ENCODE results near the gene NCKAP1.
"Not testable (repeated sequence)": the region's sequence is repeated elsewhere in the genome, so short reads cannot be mapped to it uniquely, and the experiment has no call there.

Gene NCKAP1

DNA sequence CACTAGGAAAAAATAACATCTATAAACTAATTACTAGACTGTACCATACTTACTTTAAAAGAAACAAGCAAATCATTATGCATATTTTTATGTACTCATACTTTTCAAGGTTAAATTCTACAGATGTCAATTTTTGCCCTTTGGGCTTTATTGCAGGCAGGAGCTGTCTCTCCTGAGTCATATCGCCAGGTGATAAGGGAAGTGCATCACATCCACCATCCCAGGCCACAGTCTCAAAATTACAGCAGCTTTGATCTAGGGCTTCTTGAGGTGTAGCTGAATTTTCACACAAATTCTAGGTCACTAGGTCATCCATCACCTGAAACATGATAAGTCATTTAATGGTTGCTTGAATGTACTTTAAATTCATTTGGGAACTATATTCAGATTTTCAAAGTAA, 133.4 kb downstream of the NCKAP1 start:
- DNase-seq = no peak

DNA sequence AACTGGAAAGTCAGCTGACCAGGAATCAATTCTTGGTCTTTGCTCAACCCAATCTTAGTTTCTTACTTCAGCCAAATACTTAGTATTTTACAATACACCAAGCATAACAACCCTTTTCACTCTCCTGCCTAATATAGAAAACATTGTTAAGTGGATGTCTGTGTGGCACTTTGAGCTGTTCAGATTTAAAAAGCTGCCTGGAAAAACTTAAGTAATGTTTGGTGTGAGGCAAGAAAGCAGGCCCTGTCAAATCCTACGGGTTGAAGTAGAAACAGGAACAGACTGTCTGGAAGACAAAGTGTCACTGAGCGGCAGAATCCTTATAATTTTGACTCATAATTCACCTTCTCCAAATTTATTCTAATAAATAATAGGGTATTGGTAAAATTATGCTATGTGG, 134.7 kb downstream of the NCKAP1 start:
- DNase-seq = no peak

DNA sequence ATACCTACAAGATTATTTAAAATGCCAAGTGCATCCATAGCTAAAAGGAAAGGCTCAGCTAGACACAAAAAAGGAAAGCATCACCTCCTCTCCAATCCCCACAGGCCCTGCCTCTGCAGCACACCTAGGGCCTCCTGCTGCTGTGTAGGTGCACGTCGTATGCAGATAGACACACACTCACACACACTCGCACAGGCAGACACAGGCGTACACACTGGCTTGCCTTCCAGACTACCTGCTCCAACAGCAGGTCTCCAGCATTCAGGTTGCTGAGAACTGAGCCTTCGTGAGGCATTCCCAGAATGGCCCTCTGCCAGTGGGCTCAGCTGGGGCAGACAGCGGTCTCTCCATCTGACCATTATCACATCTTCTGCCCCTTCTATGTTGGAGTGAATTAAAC, 136.5 kb downstream of the NCKAP1 start:
- DNase-seq = no peak

DNA sequence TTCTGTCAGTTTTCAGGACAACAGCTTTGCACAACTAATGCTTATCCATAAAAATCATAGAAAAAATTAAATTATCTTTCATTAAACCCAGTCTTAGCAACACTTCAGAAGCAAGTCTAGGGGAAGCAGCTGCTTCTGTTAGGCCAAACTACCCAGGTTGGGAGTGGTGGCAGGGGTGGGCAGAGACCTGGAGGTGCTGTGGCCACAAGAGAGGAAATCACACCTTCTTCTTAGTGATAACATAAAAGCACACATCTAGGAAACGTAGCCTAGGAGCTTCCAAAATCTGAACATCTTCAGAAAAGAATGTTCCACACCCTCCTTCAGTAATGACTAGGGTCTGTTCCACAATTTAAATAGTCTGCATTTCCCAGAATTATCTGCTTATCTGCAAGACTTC, 139.5 kb downstream of the NCKAP1 start:
- no peak for DNase-seq

DNA sequence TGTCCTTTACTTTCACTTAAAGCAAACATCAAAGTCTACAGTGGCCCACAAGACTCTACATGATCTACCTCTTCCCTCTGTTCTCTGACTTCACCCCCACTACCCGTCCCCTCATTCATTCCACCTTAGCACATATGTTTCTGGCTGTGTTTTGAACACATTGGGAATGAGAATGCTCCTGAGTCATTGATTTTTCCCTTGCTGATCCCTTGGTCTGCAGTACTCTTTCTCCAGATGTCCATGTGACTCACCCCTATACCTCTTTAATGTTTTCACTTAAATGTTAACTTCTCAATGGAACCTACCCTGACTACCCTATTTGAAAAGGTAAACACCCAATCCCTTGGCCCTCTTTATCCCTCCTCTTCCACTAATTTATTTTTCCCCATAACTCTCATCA, 141.1 kb downstream of the NCKAP1 start:
- DNase-seq = no peak

DNA sequence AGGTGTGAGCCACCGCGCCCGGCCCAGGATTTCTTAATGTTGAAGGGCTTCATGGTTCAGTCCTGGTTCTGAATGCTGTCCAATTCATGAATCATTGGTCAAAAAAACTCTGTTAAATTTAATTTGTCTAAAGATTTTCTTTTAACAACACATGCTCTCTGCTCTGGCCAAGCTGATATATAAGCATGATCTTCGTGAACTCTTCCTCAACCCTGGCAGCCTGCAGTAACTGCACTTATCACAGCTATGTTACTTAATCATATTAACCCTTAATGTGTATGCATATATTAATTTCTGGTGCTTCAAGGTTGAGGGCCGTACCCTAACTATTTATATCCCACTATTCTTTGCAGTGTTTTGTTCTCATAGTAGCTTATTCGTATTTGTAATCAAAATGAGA, 142.5 kb downstream of the NCKAP1 start:
- no peak for DNase-seq

DNA sequence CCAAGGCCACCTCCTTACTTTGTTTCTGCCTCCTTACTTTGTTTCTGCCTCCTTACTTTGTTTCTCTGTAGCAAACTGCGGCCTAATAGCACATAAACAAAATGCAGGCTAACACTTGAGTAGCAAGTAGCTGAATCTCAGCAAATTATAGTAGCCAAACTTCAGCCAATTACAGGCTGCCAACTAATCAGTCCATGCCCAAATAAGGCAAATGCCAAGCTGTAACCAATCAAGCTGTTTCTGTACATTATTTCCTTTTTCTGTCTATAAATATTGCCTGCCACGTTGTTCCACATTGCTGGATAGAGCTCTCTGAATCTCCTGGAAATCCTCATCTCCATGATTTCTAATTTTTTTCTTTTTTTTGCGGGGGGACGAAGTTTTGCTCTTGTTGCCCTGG, 143.1 kb downstream of the NCKAP1 start:
- DNase-seq = no peak

DNA sequence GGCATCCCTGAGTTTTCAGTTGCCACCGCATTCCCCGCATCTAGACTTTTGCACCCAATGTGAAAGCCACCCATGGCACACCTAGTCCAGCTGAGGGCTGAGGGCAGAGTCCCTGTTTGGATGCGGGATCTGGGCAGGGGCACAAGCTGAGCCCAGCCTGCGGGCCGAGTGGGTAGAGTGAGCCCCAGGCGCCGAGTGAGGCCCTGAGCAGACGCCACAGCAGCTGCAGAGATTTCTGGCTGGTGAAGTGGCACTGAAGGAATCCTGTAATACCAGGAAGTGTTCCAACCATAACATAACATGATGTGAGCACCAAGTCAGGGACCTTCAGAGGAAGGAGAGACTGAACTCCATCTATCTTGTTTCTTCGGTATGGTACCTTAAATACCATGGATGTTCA, 144.1 kb downstream of the NCKAP1 start:
- DNase-seq = no peak

DNA sequence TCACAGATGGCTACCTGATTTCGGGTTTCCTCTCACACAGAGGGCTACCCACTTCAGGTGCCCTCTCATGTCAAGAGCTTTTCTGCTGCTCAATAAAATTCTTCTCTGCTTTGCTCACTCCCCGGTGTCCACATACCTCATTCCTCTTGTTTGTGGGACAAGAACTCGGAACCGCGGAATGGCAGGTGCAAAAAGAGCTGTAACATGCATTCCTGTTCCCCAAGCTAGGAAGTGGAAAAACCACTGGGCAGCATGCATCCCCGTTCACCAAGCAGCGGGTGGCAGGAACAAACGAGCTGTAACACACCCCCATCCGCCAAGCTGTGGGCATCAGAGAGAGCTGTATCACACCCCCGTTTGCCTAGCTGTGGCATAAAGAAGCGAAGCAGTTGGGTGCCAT, 144.6 kb downstream of the NCKAP1 start:
- DNase-seq = no peak

DNA sequence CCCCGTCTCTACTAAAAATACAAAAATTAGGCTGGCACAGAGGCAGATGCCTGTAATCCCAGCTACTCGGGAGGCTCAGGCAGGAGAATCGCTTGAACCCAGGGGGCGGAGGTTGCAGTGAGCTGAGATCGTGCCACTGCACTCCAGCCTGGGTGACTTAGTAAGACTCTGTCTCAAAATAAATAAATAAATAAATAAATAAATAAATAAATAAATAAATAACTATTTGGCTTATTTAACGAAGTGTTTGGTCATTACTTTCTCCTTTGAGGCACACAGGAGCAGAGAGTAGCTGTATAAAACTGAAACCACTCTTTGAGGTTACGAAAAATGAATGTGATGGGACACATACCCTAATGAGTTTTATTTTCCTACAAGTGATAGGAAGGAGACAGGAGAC, 145.2 kb downstream of the NCKAP1 start:
- not testable (repeated sequence) for DNase-seq

DNA sequence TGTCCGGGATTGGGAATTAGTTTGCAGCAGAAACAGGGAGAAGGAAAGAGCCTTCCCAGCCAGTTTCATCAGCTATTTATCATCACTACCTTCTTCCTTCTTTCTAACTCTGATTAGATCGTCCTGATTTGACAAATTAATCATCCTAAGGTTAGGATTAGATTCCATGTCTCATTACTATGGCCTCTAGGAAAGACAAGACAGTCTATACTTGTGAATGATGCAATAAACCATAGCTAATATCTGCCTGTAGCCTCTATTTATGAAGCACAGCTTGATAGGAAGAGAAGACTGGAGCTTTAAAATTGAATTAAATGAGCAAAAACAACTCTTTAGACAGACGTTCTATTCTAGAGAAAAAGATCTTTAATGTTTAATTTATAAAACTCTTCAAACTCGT, 146.6 kb downstream of the NCKAP1 start:
- DNase-seq = no peak

DNA sequence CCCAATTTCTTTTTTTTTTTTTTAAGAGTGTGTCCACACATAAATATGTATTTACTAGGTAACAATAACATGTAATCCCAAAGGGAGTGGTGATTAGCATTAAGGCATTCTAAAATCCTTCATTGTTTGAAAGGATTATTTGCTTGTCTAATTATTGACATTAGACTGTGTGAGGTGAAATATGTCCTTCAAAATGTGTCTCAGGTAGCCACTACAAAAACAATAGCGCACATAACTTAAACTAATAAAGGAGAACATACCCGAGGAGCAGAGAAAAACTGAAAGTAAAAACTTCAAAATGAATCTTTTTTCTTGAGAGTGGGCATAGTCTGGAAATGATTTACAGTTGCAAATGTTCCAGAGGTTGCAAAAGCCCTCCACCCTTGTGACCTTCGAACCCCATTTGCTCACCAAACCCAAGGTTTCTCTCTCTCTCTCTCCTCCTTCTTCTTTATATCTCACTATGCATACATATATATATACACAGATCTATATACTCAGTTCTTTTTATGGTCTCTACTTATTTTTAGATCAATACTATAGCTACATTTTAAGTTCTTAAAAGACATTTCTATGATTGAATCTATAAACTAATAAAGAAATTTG, 147.4 kb downstream of the NCKAP1 start:
- DNase-seq = no peak

DNA sequence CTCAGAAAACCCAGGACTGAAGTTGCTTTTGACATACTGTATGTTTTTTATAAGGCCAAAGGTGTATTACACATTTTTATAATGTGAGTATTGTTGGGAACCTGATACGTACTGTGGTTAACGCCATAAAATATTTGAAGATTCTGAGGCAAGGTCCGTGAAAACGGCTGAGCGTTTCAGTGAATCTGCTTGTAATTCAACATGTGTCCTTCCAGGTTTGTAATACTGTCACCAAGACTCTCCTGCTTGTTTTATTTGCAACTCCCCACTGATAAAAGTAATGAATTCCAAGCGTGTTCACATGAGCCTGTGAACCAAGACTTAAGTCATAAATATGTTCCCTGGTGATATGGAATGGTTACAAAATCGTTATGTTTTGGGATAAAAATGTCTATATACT, 148.0 kb downstream of the NCKAP1 start:
- no peak for DNase-seq

DNA sequence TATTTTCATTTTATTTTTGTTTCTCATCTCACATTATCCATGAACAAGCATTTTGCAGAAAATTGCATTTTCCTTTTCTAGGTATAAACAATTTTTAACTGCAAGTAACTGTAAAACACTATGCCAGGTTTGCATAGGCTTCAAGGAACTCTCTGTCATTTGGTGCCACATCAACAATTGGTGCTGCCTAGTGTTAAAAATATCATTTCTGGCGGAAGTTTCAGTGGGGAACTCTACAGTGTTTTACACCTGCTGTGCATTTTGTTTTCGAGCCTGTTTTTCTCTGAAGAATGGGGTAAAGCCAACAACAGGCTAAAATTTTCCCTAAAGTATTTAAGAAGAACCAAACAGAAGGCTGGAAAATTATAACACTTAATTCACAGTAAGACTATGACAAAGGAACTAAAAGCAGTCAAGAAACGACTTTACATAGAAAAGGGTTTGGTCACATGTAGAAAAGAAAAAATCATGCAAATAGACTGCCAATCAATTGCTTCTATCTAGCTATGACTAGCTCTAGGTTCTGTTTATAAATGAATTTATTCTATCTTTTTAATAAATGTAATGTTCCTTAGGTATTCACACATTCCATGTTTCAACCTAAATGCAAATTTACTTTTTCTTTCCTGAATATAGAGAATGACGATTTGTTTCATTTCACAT, 150.4 kb downstream of the NCKAP1 start:
- DNase-seq = no peak

DNA sequence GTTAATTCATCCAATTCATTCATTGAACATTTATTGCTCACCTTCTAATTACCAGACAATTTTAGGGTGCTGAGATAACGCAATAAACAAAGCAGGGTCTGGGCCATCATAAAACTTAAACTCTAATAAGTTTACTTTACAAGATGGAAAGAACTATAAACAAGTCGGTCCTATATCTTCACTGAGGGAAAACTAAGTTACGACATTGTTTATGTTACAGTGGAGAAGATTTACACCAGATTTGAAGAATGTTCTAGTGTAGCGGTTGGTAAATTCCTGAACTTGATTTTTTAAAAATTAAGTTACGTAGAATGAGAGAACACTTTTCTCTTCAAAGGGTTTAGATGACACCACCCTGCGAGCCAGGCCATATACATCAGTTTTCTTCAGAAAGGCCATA, 151.2 kb downstream of the NCKAP1 start:
- no peak for DNase-seq

DNA sequence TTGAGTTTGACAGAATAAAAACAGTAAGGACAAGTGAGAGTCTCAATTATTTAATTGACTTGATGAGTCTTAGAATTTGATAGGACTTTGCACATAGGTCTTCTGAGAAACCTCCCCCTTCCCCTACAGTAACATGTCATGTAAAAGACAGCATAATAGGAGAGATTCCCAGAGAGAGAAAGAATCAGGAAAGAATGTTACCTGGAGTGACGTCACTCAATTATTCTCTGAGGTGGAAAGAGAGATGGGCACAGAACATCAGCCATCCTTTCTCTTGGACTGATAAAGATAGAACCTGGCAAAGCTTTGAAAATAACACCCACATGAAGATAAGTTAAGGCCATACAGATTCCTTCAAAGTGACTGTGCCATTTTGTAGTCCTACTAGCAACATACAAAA, 152.5 kb downstream of the NCKAP1 start:
- DNase-seq = no peak

DNA sequence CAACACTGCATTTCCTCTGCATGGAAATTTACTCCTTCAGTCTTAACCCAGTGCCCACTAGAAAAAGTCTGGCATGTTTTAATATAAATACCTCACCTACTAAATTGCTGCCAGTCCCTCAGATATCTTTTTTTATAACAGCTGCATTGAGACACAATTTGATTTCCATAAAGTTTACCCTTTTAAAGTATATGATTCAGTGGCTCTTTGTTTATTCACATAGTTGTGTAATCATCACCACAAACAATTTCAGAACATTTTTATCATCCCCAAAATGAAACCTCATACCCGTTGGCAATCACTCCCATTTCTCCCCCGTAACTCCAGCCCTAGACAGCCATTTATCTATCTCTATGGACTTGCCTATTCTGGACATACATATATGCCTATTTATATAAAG, 154.8 kb downstream of the NCKAP1 start:
- DNase-seq = no peak

DNA sequence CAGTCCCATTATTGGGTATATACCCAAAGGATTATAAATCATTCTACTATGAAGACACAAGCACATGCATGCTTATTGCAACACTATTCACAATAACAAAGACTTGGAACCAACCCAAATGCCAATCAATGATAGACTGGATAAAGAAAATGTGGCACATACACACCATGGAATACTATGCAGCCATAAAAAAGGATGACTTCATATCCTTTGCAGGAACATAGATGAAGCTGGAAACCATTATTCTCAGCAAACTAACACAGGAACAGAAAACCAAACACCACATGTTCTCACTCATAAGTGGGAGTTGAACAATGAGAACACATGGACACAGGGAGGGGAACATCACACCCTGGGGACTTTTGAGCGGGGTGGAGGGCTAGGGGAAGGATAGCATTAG, 158.2 kb downstream of the NCKAP1 start:
- DNase-seq = not testable (repeated sequence)

DNA sequence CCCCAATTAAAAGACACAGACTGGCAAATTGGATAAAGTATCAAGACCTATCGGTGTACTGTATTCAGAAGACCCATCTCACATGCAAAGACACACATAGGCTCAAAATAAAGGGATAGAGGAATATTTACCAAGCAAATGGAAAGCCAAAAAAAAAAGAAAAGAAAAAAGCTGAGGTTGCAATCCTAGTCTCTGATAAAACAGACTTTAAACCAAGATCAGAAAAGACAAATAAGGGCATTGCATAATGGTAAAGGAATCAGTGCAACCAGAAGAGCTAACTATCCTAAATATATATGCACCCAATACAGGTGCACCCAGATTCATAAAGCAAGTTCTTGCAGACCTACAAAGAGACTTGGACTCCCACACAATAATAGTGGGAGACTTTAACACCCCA, 161.6 kb downstream of the NCKAP1 start:
- not testable (repeated sequence) for DNase-seq

DNA sequence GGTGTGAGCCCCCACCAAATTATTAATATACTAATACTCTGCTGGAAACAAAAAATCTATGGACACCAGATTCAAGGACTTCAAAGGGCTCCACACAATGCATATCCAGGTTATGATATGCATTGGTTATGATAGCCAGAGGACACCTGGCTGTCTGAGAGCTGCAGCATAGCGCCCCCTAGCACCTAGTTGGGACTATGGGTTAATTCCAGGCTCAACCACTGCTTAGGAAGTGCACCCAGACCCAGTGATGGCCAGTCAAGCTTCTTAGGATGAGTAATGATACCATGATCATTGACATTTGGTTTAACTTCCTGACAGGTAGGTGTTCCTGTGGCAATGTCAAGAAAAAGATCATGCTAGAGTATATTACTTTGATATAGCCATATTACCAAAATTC, 168.0 kb downstream of the NCKAP1 start:
- DNase-seq = no peak

DNA sequence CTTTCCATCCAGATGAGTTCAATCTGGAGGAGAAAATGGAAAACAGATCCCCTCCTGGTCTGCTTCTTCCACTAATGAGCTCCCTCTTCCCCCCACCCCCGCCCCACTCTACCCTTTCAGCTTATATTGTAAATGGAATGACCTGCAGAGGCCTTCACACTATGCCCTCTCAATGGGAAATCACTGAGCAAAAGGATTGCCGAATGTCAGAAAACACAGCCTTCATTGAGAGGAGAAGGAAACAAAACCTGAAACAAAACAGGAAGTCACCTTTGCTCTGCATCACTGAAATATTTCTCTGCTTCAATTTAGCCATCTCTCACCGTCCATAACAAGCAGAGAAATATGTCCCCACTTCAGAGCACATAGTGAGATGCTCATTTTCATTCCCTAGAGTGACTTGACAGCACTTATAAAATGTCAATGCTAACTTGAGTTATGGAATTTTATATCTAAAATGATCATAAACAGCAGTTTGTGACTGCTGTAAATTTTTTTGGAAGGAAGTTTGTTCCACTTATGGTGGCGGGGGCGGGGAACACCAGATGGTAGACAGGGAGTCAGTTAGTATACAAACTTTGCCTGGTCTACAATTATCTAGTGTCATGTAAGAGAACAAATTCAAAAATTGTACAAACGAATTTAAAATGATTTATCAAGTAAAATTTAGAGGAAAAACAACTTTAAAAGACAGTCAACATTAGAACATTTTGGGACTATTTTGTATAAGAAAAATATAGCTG, 170.0 kb downstream of the NCKAP1 start:
- no peak for DNase-seq

DNA sequence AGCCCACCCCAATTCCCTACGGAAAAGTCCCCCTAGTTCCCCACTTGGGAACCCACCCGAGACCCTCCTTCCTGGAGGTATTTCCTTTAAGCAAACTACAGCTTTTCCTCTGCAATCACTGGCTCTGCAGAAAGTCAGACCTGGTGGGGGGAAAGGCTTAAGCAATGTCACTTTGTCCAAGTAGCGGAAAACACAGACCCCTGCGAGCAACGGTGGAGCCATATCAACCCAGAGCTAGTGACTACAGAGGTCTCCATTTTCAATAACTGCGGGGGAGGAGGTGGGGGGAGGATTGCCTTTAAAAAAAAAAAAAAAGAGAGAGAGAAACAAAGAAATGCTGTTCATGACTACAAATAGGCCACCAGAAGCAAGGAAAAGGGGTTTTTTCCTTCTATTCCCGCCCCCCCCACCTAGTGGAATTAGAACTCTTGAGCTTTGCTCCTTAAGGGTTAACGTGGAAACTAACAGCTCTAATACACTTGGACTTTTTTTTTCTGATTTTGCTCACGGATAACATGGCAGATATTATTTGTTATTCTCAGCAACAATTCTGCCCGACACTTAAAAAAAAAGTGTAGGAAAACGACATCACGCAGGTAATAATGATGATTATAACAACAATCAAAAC, 170.7 kb downstream of the NCKAP1 start:
- DNase-seq = no peak

DNA sequence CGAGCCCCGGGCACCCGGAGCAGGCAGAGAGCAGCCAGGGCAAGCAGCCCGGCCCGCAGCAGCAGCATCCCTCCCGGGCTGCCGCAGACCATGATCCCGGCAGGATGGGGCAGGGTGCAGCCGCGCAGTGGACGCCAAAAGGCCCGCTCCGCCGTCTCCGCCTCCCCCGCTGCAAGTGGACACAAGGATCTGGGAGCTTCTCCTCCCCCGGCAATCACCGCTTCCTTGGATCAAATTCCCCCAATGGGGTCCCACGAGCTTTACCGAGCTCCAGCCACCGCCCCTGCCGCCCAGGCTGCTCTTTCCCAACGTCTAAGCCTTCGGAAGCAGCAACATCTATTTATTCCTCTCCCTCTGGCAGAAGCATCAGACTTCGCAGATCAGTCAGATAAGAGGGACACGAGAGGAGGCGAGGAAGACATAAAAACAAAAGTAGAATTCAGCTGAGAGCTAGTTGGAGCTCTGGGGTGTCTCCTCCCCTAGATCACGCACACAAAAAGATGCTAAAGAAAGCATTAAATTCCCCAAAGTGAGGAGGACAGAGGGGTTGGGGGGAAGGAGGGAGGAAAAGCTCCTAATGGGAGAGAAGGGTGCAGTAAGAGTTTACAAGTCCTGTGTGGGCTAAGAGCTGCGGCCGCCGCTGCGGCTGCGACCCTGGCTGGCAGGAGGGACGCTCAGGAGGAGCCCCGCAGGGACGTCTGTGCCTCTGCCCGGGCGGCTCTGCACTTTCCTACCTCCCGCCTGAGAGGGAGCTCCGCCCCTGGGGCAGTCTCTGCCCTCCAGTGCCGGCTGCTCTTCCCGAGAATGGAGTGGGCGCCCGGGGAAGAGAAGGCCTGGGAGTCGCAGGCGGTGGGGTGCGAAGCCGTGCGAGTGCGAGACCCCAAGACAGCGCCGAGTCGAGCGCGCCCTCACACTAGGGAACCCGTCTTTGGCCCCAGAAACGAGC, 171.5 kb downstream of the NCKAP1 start, which contains the start of gene FRZB:
FRZB (minus strand) TSS at position 177 of the 946 bp plus-strand sequence; CDS start at position 92, 85 bp downstream.
- DNase-seq = no peak
